ENCODE data around the gene TMEM168.
"Not testable (repeated sequence)": the region's sequence is repeated elsewhere in the genome, so short reads cannot be mapped to it uniquely, and the experiment has no call there.

The TMEM168 gene

DNA sequence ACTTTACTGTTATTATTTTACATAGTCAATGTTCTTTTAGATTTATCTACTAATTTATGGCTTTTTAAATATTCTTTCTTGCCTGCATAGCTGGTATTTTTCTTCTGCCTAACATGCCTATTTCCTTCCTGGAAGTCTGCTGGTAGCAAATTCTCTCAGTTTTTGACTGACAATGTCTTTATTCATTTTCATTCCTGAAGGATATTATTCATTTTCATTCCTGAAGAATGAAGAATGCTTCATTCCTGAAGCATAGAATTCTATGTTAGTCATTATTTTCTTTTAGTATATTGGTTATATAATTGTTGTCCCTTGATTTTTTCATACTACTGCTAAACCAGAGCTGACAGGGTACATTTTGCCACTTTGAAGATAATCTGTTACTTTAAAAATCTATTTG is 41.8 kb downstream of the TMEM168 start:
- Histone ChIP-seq H3K36me3 (ENCODE audit: control insufficient read depth in 1 of 2, insufficient read depth in 2 of 2, low read length in 2 of 2) (no peaks in the 10 kb centered on the region), H3K9me3 (ENCODE audit: control insufficient read depth in 1 of 2, low read length in 2 of 2) (no peaks in the 10 kb centered on the region), H3K4me3 (ENCODE audit: low read depth in 1 of 2, low read length in 2 of 2) (no peak overlapping the region), H3K27me3 (ENCODE audit: low read depth, low read length) (no peaks in the 10 kb centered on the region), H3K4me1 (ENCODE audit: control insufficient read depth in 1 of 2, insufficient read depth in 2 of 2, low read length in 2 of 2) (no peaks in the 10 kb centered on the region), H3K27ac (ENCODE audit: low read length) (no peak overlapping the region)

GRCh38 chr7:112745635-112746034 is 44.6 kb downstream of the TMEM168 start:
- Histone ChIP-seq H3K27ac (ENCODE audit: low read length) (no peak overlapping the region), H3K36me3 (ENCODE audit: control insufficient read depth in 1 of 2, insufficient read depth in 2 of 2, low read length in 2 of 2) (no peaks in the 10 kb centered on the region), H3K9me3 (ENCODE audit: control insufficient read depth in 1 of 2, low read length in 2 of 2) (no peaks in the 10 kb centered on the region)

GRCh38 chr7:112744818-112745217 is 45.4 kb downstream of the TMEM168 start:
- Histone ChIP-seq H3K4me3 (ENCODE audit: low read depth in 1 of 2, low read length in 2 of 2) (no peak overlapping the region), H3K27me3 (ENCODE audit: low read depth, low read length) (no peaks in the 10 kb centered on the region), H3K4me1 (ENCODE audit: control insufficient read depth in 1 of 2, insufficient read depth in 2 of 2, low read length in 2 of 2) (no peaks in the 10 kb centered on the region), H3K36me3 (ENCODE audit: control insufficient read depth in 1 of 2, insufficient read depth in 2 of 2, low read length in 2 of 2) (no peaks in the 10 kb centered on the region), H3K27ac (ENCODE audit: low read length) (no peak overlapping the region), H3K9me3 (ENCODE audit: control insufficient read depth in 1 of 2, low read length in 2 of 2) (no peaks in the 10 kb centered on the region)

More at GRCh38 chr7:112745635-112746034, 44.6 kb downstream of the TMEM168 start:
- H3K4me3 ChIP-seq (ENCODE audit: low read depth in 1 of 2, low read length in 2 of 2): no peak overlapping the region
- no peaks in the 10 kb centered on the region for H3K27me3 ChIP-seq (ENCODE audit: low read depth, low read length)
- no peaks in the 10 kb centered on the region for H3K4me1 ChIP-seq (ENCODE audit: control insufficient read depth in 1 of 2, insufficient read depth in 2 of 2, low read length in 2 of 2)

DNA sequence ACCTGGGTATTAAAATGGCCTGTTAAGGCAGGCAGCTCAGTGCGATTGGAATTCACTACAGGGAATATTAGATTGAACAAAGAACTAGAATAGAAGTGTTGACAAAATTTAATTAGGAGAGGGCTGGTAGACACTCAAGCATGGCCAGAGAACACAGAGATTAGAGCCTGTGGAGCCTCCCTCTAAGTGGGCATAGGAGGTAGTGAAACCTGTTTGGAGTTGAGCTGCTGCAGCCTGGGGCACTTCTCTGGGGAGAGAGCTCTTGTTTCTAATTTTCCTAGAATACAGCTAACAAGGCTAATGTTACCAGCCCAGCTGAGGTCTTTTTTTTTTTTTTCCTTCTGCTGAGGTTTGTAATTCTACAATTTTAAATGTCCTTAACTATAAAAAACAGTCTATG is 46.4 kb downstream of the TMEM168 start:
- Histone ChIP-seq H3K4me3 (ENCODE audit: low read depth in 1 of 2, low read length in 2 of 2) (no peak overlapping the region), H3K4me1 (ENCODE audit: control insufficient read depth in 1 of 2, insufficient read depth in 2 of 2, low read length in 2 of 2) (no peaks in the 10 kb centered on the region), H3K36me3 (ENCODE audit: control insufficient read depth in 1 of 2, insufficient read depth in 2 of 2, low read length in 2 of 2) (no peaks in the 10 kb centered on the region), H3K9me3 (ENCODE audit: control insufficient read depth in 1 of 2, low read length in 2 of 2) (no peaks in the 10 kb centered on the region), H3K27ac (ENCODE audit: low read length) (no peak overlapping the region), H3K27me3 (ENCODE audit: low read depth, low read length) (no peaks in the 10 kb centered on the region)

- Histone ChIP-seq H3K36me3 (ENCODE audit: control insufficient read depth in 1 of 2, insufficient read depth in 2 of 2, low read length in 2 of 2) (no peaks in the 10 kb centered on the region), H3K27ac (ENCODE audit: low read length) (no peak overlapping the region), H3K4me3 (ENCODE audit: low read depth in 1 of 2, low read length in 2 of 2) (no peak overlapping the region), H3K9me3 (ENCODE audit: control insufficient read depth in 1 of 2, low read length in 2 of 2) (peaks cover 0 to 4% of the 10 kb centered on the region in 2 donors), H3K4me1 (ENCODE audit: control insufficient read depth in 1 of 2, insufficient read depth in 2 of 2, low read length in 2 of 2) (no peaks in the 10 kb centered on the region), H3K27me3 (ENCODE audit: low read depth, low read length) (no peaks in the 10 kb centered on the region)
These were observed 49.5 kb downstream of the TMEM168 start for GRCh38 chr7:112740667-112741066.

DNA sequence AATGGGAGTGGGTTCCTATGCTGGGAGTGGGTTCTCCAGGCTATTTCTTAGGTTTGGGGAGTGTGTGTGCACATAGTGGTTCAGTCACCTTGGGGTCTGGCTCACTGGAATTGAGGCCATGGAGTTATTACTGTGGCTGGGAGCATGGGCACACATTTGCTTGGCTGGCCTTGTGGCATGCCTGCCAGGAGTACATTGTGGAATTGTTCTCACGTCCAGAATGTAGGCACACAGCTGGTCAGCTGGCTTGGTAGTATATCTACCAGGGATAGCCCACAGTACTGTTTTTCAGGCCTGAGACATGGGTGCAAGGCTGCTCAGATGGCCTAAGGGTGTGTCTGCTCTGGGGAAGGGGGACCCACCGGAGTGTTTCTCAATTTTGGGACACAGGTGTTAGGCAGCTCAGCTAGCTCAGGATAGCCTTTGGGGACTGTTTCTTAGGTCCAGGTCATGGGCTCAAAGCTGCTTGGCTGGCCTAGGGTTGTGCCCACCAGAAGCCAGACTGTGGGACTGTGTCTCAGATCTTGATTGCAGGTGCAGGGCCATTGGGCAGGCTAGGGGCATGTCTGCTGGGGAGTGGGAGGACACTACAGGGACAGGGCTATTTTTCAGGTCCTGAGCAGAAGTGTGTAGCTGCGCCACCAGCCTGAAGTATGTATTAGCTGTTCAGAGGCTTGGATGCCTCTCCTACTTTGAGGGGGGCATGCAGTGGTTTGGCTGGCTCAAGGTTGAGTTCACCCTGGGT is 50.6 kb downstream of the TMEM168 start:
- Histone ChIP-seq H3K4me1 (ENCODE audit: control insufficient read depth in 1 of 2, insufficient read depth in 2 of 2, low read length in 2 of 2) (no peaks in the 10 kb centered on the region), H3K36me3 (ENCODE audit: control insufficient read depth in 1 of 2, insufficient read depth in 2 of 2, low read length in 2 of 2) (no peaks in the 10 kb centered on the region), H3K4me3 (ENCODE audit: low read depth in 1 of 2, low read length in 2 of 2) (no peak overlapping the region), H3K9me3 (ENCODE audit: control insufficient read depth in 1 of 2, low read length in 2 of 2) (peaks cover 0 to 11% of the 10 kb centered on the region in 2 donors), H3K27me3 (ENCODE audit: low read depth, low read length) (no peaks in the 10 kb centered on the region), H3K27ac (ENCODE audit: low read length) (no peak overlapping the region)

- H3K9me3 ChIP-seq (ENCODE audit: control insufficient read depth in 1 of 2, low read length in 2 of 2): peaks cover 0 to 21% of the 10 kb centered on the region in 2 donors
- H3K4me3 ChIP-seq (ENCODE audit: low read depth in 1 of 2, low read length in 2 of 2): no peak overlapping the region
- no peaks in the 10 kb centered on the region for H3K27me3 ChIP-seq (ENCODE audit: low read depth, low read length)
- H3K27ac ChIP-seq (ENCODE audit: low read length): no peak overlapping the region
- no peaks in the 10 kb centered on the region for H3K4me1 ChIP-seq (ENCODE audit: control insufficient read depth in 1 of 2, insufficient read depth in 2 of 2, low read length in 2 of 2)
- no peaks in the 10 kb centered on the region for H3K36me3 ChIP-seq (ENCODE audit: control insufficient read depth in 1 of 2, insufficient read depth in 2 of 2, low read length in 2 of 2)
These were observed 54.9 kb downstream of the TMEM168 start for GRCh38 chr7:112735261-112735660.

DNA sequence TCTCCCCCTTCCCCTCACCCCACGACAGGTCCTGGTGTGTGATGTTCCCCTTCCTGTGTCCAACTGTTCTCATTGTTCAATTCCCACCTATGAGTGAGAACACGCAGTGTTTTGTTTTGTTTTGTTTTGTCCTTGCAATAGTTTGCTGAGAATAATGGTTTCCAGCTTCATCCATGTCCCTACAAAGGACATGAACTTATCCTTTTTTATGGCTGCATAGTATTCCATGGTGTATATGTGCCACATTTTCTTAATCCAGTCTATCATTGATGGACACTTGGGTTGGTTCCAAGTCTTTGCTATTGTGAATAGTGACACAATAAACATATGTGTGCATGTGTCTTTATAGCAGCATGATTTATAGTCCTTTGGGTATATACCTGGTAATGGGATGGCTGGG is 58.9 kb downstream of the TMEM168 start:
- H3K27me3 ChIP-seq (ENCODE audit: low read depth, low read length); H3K36me3 ChIP-seq (ENCODE audit: control insufficient read depth in 1 of 2, insufficient read depth in 2 of 2, low read length in 2 of 2); H3K4me3 ChIP-seq (ENCODE audit: low read depth in 1 of 2, low read length in 2 of 2); H3K27ac ChIP-seq (ENCODE audit: low read length); H3K4me1 ChIP-seq (ENCODE audit: control insufficient read depth in 1 of 2, insufficient read depth in 2 of 2, low read length in 2 of 2): not testable (repeated sequence)
- peaks cover 0 to 27% of the 10 kb centered on the region in 2 donors for H3K9me3 ChIP-seq (ENCODE audit: control insufficient read depth in 1 of 2, low read length in 2 of 2)

DNA sequence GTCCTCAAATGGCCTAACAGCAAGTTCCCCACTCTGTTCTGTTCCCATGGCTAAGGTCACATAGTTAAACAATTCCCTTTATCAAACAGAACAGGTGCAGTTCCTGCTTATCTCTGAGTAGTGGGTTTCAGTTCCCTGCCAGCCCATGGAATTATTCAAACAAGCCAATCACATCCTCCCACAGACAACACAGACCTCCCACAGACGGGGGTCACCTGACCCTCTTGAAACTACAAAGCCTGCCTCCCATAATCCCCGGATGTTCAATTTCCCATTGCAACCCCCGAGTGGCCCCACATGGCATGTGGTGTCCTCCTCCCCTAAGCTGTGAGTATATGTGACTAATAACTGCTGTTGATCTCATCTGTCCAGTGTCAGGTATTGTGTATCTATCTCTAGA is 64.1 kb downstream of the TMEM168 start:
- Histone ChIP-seq H3K4me3 (ENCODE audit: low read depth in 1 of 2, low read length in 2 of 2) (no peak overlapping the region), H3K27ac (ENCODE audit: low read length) (no peak overlapping the region), H3K36me3 (ENCODE audit: control insufficient read depth in 1 of 2, insufficient read depth in 2 of 2, low read length in 2 of 2) (no peaks in the 10 kb centered on the region), H3K4me1 (ENCODE audit: control insufficient read depth in 1 of 2, insufficient read depth in 2 of 2, low read length in 2 of 2) (no peaks in the 10 kb centered on the region), H3K27me3 (ENCODE audit: low read depth, low read length) (no peaks in the 10 kb centered on the region), H3K9me3 (ENCODE audit: control insufficient read depth in 1 of 2, low read length in 2 of 2) (peaks cover 0 to 9% of the 10 kb centered on the region in 2 donors)

- Histone ChIP-seq H3K27ac (ENCODE audit: low read length) (no peak overlapping the region), H3K4me1 (ENCODE audit: control insufficient read depth in 1 of 2, insufficient read depth in 2 of 2, low read length in 2 of 2) (no peaks in the 10 kb centered on the region), H3K27me3 (ENCODE audit: low read depth, low read length) (no peaks in the 10 kb centered on the region), H3K4me3 (ENCODE audit: low read depth in 1 of 2, low read length in 2 of 2) (no peak overlapping the region), H3K36me3 (ENCODE audit: control insufficient read depth in 1 of 2, insufficient read depth in 2 of 2, low read length in 2 of 2) (no peaks in the 10 kb centered on the region), H3K9me3 (ENCODE audit: control insufficient read depth in 1 of 2, low read length in 2 of 2) (peaks cover 0 to 3% of the 10 kb centered on the region in 2 donors)
These were observed 66.8 kb downstream of the TMEM168 start for GRCh38 chr7:112723416-112723815.

GRCh38 chr7:112721366-112721765 is 68.8 kb downstream of the TMEM168 start:
- Histone ChIP-seq H3K36me3 (ENCODE audit: control insufficient read depth in 1 of 2, insufficient read depth in 2 of 2, low read length in 2 of 2) (no peaks in the 10 kb centered on the region), H3K9me3 (ENCODE audit: control insufficient read depth in 1 of 2, low read length in 2 of 2) (peaks cover 0 to 3% of the 10 kb centered on the region in 2 donors), H3K27ac (ENCODE audit: low read length) (no peak overlapping the region)

DNA sequence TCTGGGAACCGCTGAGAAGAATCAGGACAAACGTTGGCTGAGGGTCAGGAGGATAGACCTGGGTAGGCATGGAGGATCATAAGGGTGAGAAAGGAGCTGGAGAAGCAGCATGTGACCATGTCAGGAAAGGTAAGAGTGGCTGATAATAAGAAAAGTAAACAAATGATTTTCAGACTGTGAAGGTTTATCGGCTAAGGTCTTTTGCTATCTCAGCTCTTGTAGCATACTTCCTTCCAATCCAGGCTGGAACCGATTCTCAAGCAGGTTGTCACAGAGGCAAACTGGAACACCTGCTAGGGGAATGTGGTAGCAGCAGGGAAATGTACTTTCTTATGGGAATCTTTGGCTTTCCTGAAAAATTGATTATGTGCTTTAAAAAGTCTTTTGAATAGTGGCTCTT is 74.7 kb downstream of the TMEM168 start:
- H3K4me3 ChIP-seq (ENCODE audit: low read depth in 1 of 2, low read length in 2 of 2): no peak overlapping the region
- H3K4me1 ChIP-seq (ENCODE audit: control insufficient read depth in 1 of 2, insufficient read depth in 2 of 2, low read length in 2 of 2): no peaks in the 10 kb centered on the region
- H3K36me3 ChIP-seq (ENCODE audit: control insufficient read depth in 1 of 2, insufficient read depth in 2 of 2, low read length in 2 of 2): no peaks in the 10 kb centered on the region
- H3K27me3 ChIP-seq (ENCODE audit: low read depth, low read length): no peaks in the 10 kb centered on the region
- H3K9me3 ChIP-seq (ENCODE audit: control insufficient read depth in 1 of 2, low read length in 2 of 2): peaks cover 0 to 2% of the 10 kb centered on the region in 2 donors
- H3K27ac ChIP-seq (ENCODE audit: low read length): no peak overlapping the region

More at GRCh38 chr7:112721366-112721765, 68.8 kb downstream of the TMEM168 start:
- Histone ChIP-seq H3K4me1 (ENCODE audit: control insufficient read depth in 1 of 2, insufficient read depth in 2 of 2, low read length in 2 of 2) (no peaks in the 10 kb centered on the region), H3K4me3 (ENCODE audit: low read depth in 1 of 2, low read length in 2 of 2) (no peak overlapping the region), H3K27me3 (ENCODE audit: low read depth, low read length) (no peaks in the 10 kb centered on the region)

All from muscle layer of duodenum (tissue), 2 donors.